H9 (cell line): ENCODE data around the gene OR10H4. TPM values are rescaled to one million over a fixed set of nuclear protein-coding genes. Genes with fewer than 3 reads are reported as not detected.

Source experiments
- DNase-seq: peaks from one replicate; pipeline ENCODE4 v3.0.0-alpha.2; 2017
- H2AFZ ChIP-seq: one replicate; pipeline ENCODE4 v1.6.1; 2013; ENCODE audit warnings: mild to moderate bottlenecking, low read length, control low read depth, moderate library complexity
- H2AK5ac ChIP-seq: 2 replicates; pipeline ENCODE4 v1.6.1; 2013; ENCODE audit warnings: low read length, control low read depth, mixed read lengths; ENCODE audit not compliant: insufficient read length
- H2BK120ac ChIP-seq: one replicate; pipeline ENCODE4 v1.6.1; 2013; ENCODE audit warnings: low read depth, mild to moderate bottlenecking, low read length, control low read depth, inconsistent platforms; ENCODE audit not compliant: poor library complexity, severe bottlenecking
- H2BK12ac ChIP-seq: 2 replicates; pipeline ENCODE4 v1.6.1; 2013; ENCODE audit warnings: low read length, control low read depth, mixed read lengths, low read depth; ENCODE audit not compliant: insufficient read length
- H2BK15ac ChIP-seq: 2 replicates; pipeline ENCODE4 v1.6.1; 2013; ENCODE audit warnings: low read depth, low read length, control low read depth
- H2BK20ac ChIP-seq: one replicate; pipeline ENCODE4 v1.6.1; 2013; ENCODE audit warnings: low read depth, mild to moderate bottlenecking, low read length, control low read depth, inconsistent platforms; ENCODE audit not compliant: poor library complexity, severe bottlenecking
- H2BK5ac ChIP-seq: 2 replicates; pipeline ENCODE4 v1.6.1; 2013; ENCODE audit warnings: low read length, control low read depth, mixed read lengths; ENCODE audit not compliant: insufficient read length
- H3K14ac ChIP-seq: 2 replicates; pipeline ENCODE4 v1.6.1; 2013; ENCODE audit warnings: low read length, control low read depth; ENCODE audit not compliant: insufficient read depth
- H3K18ac ChIP-seq: 2 replicates; pipeline ENCODE4 v1.6.1; 2013; ENCODE audit warnings: low read depth, mild to moderate bottlenecking, mixed read lengths, low read length, control low read depth; ENCODE audit not compliant: insufficient read length
- H3K23ac ChIP-seq: 2 replicates; pipeline ENCODE4 v1.6.1; 2013; ENCODE audit warnings: low read length, control low read depth, mixed read lengths, low read depth; ENCODE audit not compliant: insufficient read length
- H3K23me2 ChIP-seq: 2 replicates; pipeline ENCODE4 v1.6.1; 2013; ENCODE audit warnings: low read depth, mild to moderate bottlenecking, mixed read lengths, low read length, control low read depth; ENCODE audit not compliant: insufficient read length, poor library complexity, severe bottlenecking
- H3K27ac ChIP-seq: 2 replicates; pipeline ENCODE4 v1.5.1; 2013; ENCODE audit warnings: low read length, control low read depth, mixed read lengths, low read depth; ENCODE audit not compliant: insufficient read length
- H3K27me3 ChIP-seq: 2 replicates; pipeline ENCODE4 v1.6.1; 2013; ENCODE audit warnings: low read length, control low read depth, inconsistent platforms; ENCODE audit not compliant: insufficient read depth
- H3K4ac ChIP-seq: 2 replicates; pipeline ENCODE4 v1.6.1; 2013; ENCODE audit warnings: low read depth, mild to moderate bottlenecking, control low read depth, inconsistent platforms, low read length, moderate library complexity
- H3K4me1 ChIP-seq: 2 replicates; pipeline ENCODE4 v1.6.1; 2013; ENCODE audit warnings: low read length, control low read depth, inconsistent platforms; ENCODE audit not compliant: insufficient read depth
- H3K4me2 ChIP-seq: 2 replicates; pipeline ENCODE4 v1.6.1; 2013; ENCODE audit warnings: low read length, control low read depth, mixed read lengths; ENCODE audit not compliant: insufficient read length, insufficient read depth
- H3K56ac ChIP-seq: 2 replicates; pipeline ENCODE4 v1.6.1; 2013; ENCODE audit warnings: low read depth, mild to moderate bottlenecking, mixed read lengths, low read length, control low read depth; ENCODE audit not compliant: insufficient read length
- H3K79me1 ChIP-seq: 2 replicates; pipeline ENCODE4 v1.6.1; 2013; ENCODE audit warnings: low read depth, mild to moderate bottlenecking, moderate library complexity, low read length, control low read depth, inconsistent platforms; ENCODE audit not compliant: insufficient read depth, poor library complexity, severe bottlenecking
- H3K79me2 ChIP-seq: 2 replicates; pipeline ENCODE4 v1.6.1; 2013; ENCODE audit warnings: low read length, control low read depth, inconsistent platforms; ENCODE audit not compliant: insufficient read depth
- H3K9ac ChIP-seq: 2 replicates; pipeline ENCODE4 v1.6.1; 2013; ENCODE audit warnings: low read length, control low read depth, mixed read lengths; ENCODE audit not compliant: insufficient read length; ENCODE audit errors: extremely low read depth
- H3K9me3 ChIP-seq: one replicate; pipeline ENCODE4 v1.6.1; 2013; ENCODE audit warnings: low read depth, low read length, inconsistent platforms; ENCODE audit not compliant: control insufficient read depth
- H3T11ph ChIP-seq: one replicate; pipeline ENCODE4 v1.6.1; 2013; ENCODE audit warnings: mild to moderate bottlenecking, low read length, control low read depth, inconsistent platforms
- H4K20me1 ChIP-seq: one replicate; pipeline ENCODE4 v1.6.1; 2013; ENCODE audit not compliant: control insufficient read depth, insufficient read length, insufficient read depth
- H4K5ac ChIP-seq: 2 replicates; pipeline ENCODE4 v1.6.1; 2013; ENCODE audit warnings: low read depth, mild to moderate bottlenecking, mixed read lengths, low read length, control low read depth; ENCODE audit not compliant: insufficient read length
- H4K8ac ChIP-seq: replicated peaks from 2 replicates; pipeline ENCODE4 v1.6.1; 2013; ENCODE audit warnings: low read length, control low read depth, mixed read lengths, low read depth; ENCODE audit not compliant: insufficient read length
- H4K91ac ChIP-seq: 2 replicates; pipeline ENCODE4 v1.6.1; 2013; ENCODE audit warnings: low read depth, mild to moderate bottlenecking, moderate library complexity, mixed read lengths, low read length, control low read depth; ENCODE audit not compliant: insufficient read length
- H3K27ac Mint-ChIP-seq, 3 experiments: 2 replicates in 2 of 3; 3 replicates in 1 of 3; pipeline ENCODE4 v1.8.0; 2020 to 2021; ENCODE audit warnings: mixed read lengths in 3 of 3, mild to moderate bottlenecking in 1 of 3, moderate library complexity in 1 of 3
- H3K27me3 Mint-ChIP-seq: 2 replicates; pipeline ENCODE4 v1.8.0; 2021; ENCODE audit warnings: low read depth, mild to moderate bottlenecking, moderate library complexity, mixed read lengths
- H3K36me3 Mint-ChIP-seq, 3 experiments: 2 replicates in 2 of 3; 3 replicates in 1 of 3; pipeline ENCODE4 v1.8.0; 2020 to 2021; ENCODE audit warnings: low read depth in 3 of 3, mixed read lengths in 3 of 3; ENCODE audit not compliant: insufficient read depth in 1 of 3
- H3K4me1 Mint-ChIP-seq, 2 experiments: 2 replicates each; pipeline ENCODE4 v1.8.0; 2020; ENCODE audit warnings: mixed read lengths in 2 of 2
- H3K4me3 Mint-ChIP-seq, 2 experiments: 2 replicates in 1 of 2; 3 replicates in 1 of 2; pipeline ENCODE4 v1.8.0; 2020 to 2021; ENCODE audit warnings: mild to moderate bottlenecking in 2 of 2, mixed read lengths in 2 of 2, moderate library complexity in 1 of 2
- H3K9me3 Mint-ChIP-seq, 2 experiments: 2 replicates in 1 of 2; 3 replicates in 1 of 2; pipeline ENCODE4 v1.8.0; 2020; ENCODE audit warnings: mild to moderate bottlenecking in 2 of 2, mixed read lengths in 2 of 2, moderate library complexity in 1 of 2
- CTCF ChIP-seq: fragments of 200-600 bp; sonication (generic); conservative IDR thresholded peaks from 3 replicates; pipeline ENCODE4 v1.8.0; 2021; ENCODE audit warnings: antibody characterized with exemption, mild to moderate bottlenecking
- total RNA-seq: library from RNA; stranded (reverse); gene quantifications from 2 replicates; pipeline ENCODE4 v1.2.1, GENCODE V29; 2021

Gene OR10H4
- total RNA-seq, 1 experiment from 2014 or later = not detected

- peaks cover 86% of the 10 kb centered on the region for H3K9me3 ChIP-seq
- H2BK120ac ChIP-seq = no peak overlapping the region
- H3K27me3 ChIP-seq = no peaks in the 10 kb centered on the region
- no peak overlapping the region for H2AK5ac ChIP-seq
- H2BK5ac ChIP-seq = no peak overlapping the region
- H3K23me2 ChIP-seq = no peaks in the 10 kb centered on the region
- no peak overlapping the region for H4K5ac ChIP-seq
- no peak overlapping the region for H2BK20ac ChIP-seq
- no peak for DNase-seq
- H2BK15ac ChIP-seq = no peak overlapping the region
- no peak overlapping the region for H4K8ac ChIP-seq
- H3K4ac ChIP-seq = no peak overlapping the region
- no peak overlapping the region for H3K23ac ChIP-seq
- H4K20me1 ChIP-seq = no peaks in the 10 kb centered on the region
- no peaks in the 10 kb centered on the region; the same call in 1 of the 2 replicates for H3K27me3 Mint-ChIP-seq
- no peak overlapping the region for H3K27ac Mint-ChIP-seq
- peaks cover 0 to 17% (median 7%) of the 10 kb centered on the region in 3 experiments; a peak in 5 of 7 replicates for H3K36me3 Mint-ChIP-seq
- H3K79me1 ChIP-seq = no peaks in the 10 kb centered on the region
- H3K79me2 ChIP-seq = no peaks in the 10 kb centered on the region
- no peak overlapping the region for H4K91ac ChIP-seq
- H3K4me1 Mint-ChIP-seq = no peaks in the 10 kb centered on the region
- H3K4me1 ChIP-seq = no peaks in the 10 kb centered on the region
- no peak overlapping the region; a peak in 1 of 5 replicates for H3K4me3 Mint-ChIP-seq
- no peak overlapping the region for H3K27ac ChIP-seq
- H3K4me2 ChIP-seq = no peak overlapping the region
- H3K18ac ChIP-seq = no peak overlapping the region
- H3K9ac ChIP-seq = no peak overlapping the region
- peaks cover 88 to 96% of the 10 kb centered on the region in 2 experiments for H3K9me3 Mint-ChIP-seq
- no peak overlapping the region for H2AFZ ChIP-seq
- TF ChIP-seq CTCF = no peak
- no peak overlapping the region for H3K56ac ChIP-seq
- H3T11ph ChIP-seq = no peak overlapping the region
- no peak overlapping the region for H3K14ac ChIP-seq
- no peak overlapping the region for H2BK12ac ChIP-seq
These were observed 42.8 kb downstream of the OR10H4 start for GRCh38 chr19:15991602-15992001.
